HepG2 (cell line): Measurements from ENCODE around the gene SMLR1. TPM values are rescaled to one million over a fixed set of nuclear protein-coding genes. Genes with fewer than 3 reads are reported as not detected.

ENCODE experiments used
- ATAC-seq: fragments of 200-7000 bp; cut with Tn5 transposase; 3 replicates; pipeline ENCODE4 v1.9.1; 2020; ENCODE audit warnings: mild to moderate bottlenecking, moderate library complexity
- BruUV-seq: library from RNA; stranded (reverse); fragments of 400-500 nt; replicated peaks from 2 replicates; lab custom pipeline; 2021; lab: Mats Ljungman, UMichigan
- CTCF ChIA-PET: fragments of 300-600 bp; formaldehyde crosslinking; extraction: SDS; loops from one replicate; lab custom pipeline; 2021; ENCODE audit warnings: low total read pairs, inconsistent platforms, low intra/inter-chr PET ratio; lab: Yijun Ruan, JAX
- POLR2A ChIA-PET: fragments of 350-600 bp; sonication (Branson Sonifier 250); formaldehyde crosslinking; loops from one replicate; lab custom pipeline; 2020; ENCODE audit warnings: antibody characterized with exemption, inconsistent platforms; lab: Yijun Ruan, JAX
- DNase-seq: peaks from one replicate; pipeline ENCODE4 v3.0.0-alpha.2; 2015; ENCODE audit warnings: low spot score
- FAIRE-seq: peaks from 3 replicates; lab custom pipeline; 2011; peaks lifted over from hg19 to GRCh38; lab: Jason Lieb, UNC
- H2AFZ ChIP-seq: one replicate; pipeline ENCODE4 v1.6.1; 2011; ENCODE audit warnings: low read length, inconsistent platforms
- H3K27ac ChIP-seq: fragments of 300-600 bp; 3 replicates; pipeline ENCODE4 v1.8.0; 2011; ENCODE audit warnings: mixed run types, mild to moderate bottlenecking, mixed read lengths, low read length, inconsistent platforms; ENCODE audit not compliant: insufficient read depth; ENCODE audit errors: extremely low read length
- H3K27me3 ChIP-seq, 2 experiments: fragments of 200-600 bp in 1 of 2; 2 replicates in 1 of 2; 3 replicates in 1 of 2; pipeline versions ENCODE4 v1.6.0 to v1.8.0; 2011; ENCODE audit warnings: low read length in 2 of 2, mild to moderate bottlenecking in 2 of 2, moderate library complexity in 2 of 2, inconsistent platforms in 1 of 2; ENCODE audit not compliant: insufficient read depth in 2 of 2, control insufficient read depth in 1 of 2
- H3K36me3 ChIP-seq, 2 experiments: fragments of 200-600 bp in 1 of 2; replicated peaks in 1 of 2; 2 replicates in 1 of 2; 3 replicates in 1 of 2; pipeline versions ENCODE4 v1.5.1 to v1.8.0; 2011; ENCODE audit warnings: low read length in 2 of 2, inconsistent platforms in 1 of 2; ENCODE audit not compliant: insufficient read depth in 2 of 2, control insufficient read depth in 1 of 2
- H3K4me1 ChIP-seq: 2 replicates; pipeline ENCODE4 v1.5.1; 2012; ENCODE audit warnings: low read length, inconsistent platforms; ENCODE audit not compliant: insufficient read depth
- H3K4me2 ChIP-seq: 2 replicates; pipeline ENCODE4 v1.6.0; 2011; ENCODE audit warnings: low read depth, low read length, inconsistent platforms
- H3K4me3 ChIP-seq, 3 experiments: fragments of 200-600 bp in 1 of 3; sonication (generic), shearing (Covaris generic) in 1 of 3; replicated peaks in 1 of 3; 2 replicates each; pipeline ENCODE4 v1.5.1; 2011 to 2016; ENCODE audit warnings: low read length in 3 of 3, inconsistent platforms in 2 of 3, low read depth in 2 of 3, mild to moderate bottlenecking in 2 of 3, control low read depth in 1 of 3, mixed read lengths in 1 of 3; ENCODE audit not compliant: insufficient read depth in 1 of 3
- H3K79me2 ChIP-seq: one replicate; pipeline ENCODE4 v1.6.1; 2011; ENCODE audit warnings: low read length, inconsistent platforms; ENCODE audit not compliant: insufficient read depth
- H3K9ac ChIP-seq: 2 replicates; pipeline ENCODE4 v1.6.0; 2011; ENCODE audit warnings: mild to moderate bottlenecking, low read depth, low read length, inconsistent platforms; ENCODE audit not compliant: insufficient read depth
- H3K9me3 ChIP-seq: 2 replicates; pipeline ENCODE4 v1.5.1; 2012; ENCODE audit warnings: mild to moderate bottlenecking, low read length
- H4K20me1 ChIP-seq: 2 replicates; pipeline ENCODE4 v1.6.0; 2011; ENCODE audit warnings: inconsistent platforms, mild to moderate bottlenecking, low read length, moderate library complexity; ENCODE audit not compliant: insufficient read depth
- GATAD1 ChIP-seq: IDR thresholded peaks from 2 replicates; pipeline ENCODE4 v1.6.1; 2016; ENCODE audit warnings: missing genetic modification reagents, missing compliant biosample characterization
- SP4 ChIP-seq: sonication (generic); formaldehyde crosslinking; IDR thresholded peaks from 2 replicates; pipeline ENCODE4 v1.8.1; 2023; ENCODE audit warnings: mild to moderate bottlenecking, missing genetic modification reagents
- TGIF2 ChIP-seq: IDR thresholded peaks from 2 replicates; pipeline ENCODE4 v1.6.1; 2016; ENCODE audit warnings: control low read depth, missing compliant biosample characterization
- THAP11 ChIP-seq: IDR thresholded peaks from 2 replicates; pipeline ENCODE4 v1.6.1; 2016; ENCODE audit warnings: missing biosample characterization, missing genetic modification reagents
- ZBTB7A ChIP-seq: sonication (generic); formaldehyde crosslinking; IDR thresholded peaks from 2 replicates; pipeline ENCODE4 v1.8.0; 2022; ENCODE audit warnings: mild to moderate bottlenecking, missing genetic modification reagents
- ZNF264 ChIP-seq: sonication (generic); formaldehyde crosslinking; IDR thresholded peaks from 2 replicates; pipeline ENCODE4 v1.4.0; 2020; ENCODE audit warnings: missing genetic modification reagents
- ZNF883 ChIP-seq: sonication (generic); formaldehyde crosslinking; IDR thresholded peaks from 2 replicates; pipeline ENCODE4 v1.5.1; 2020; ENCODE audit warnings: mild to moderate bottlenecking, missing genetic modification reagents; ENCODE audit errors: not compliant biosample characterization
- WGBS: methylation state at CpG from one replicate; pipeline ENCODE4 v1.1.6; 2017; ENCODE audit warnings: low lambda C conversion rate; 5-methylcytosine and 5-hydroxymethylcytosine counted together
- in situ Hi-C: cut with HindIII; loops from 2 replicates; pipeline ENCODE4 v1.10.0; 2017; ENCODE audit warnings: low pct_unique_long_range_greater_than_20kb; ENCODE audit not compliant: extremely low pct_ligation_motif_present
- intact Hi-C: fragments of 100-400 bp; cut with micrococcal nuclease; formaldehyde crosslinking; loops from one replicate; pipeline ENCODE4 v1.10.0; 2022; ENCODE audit not compliant: unreplicated experiment
- polyA plus RNA-seq, 8 experiments: library from polyadenylated mRNA; depleted of rRNA in 3 of 8; stranded (reverse) in 7 of 8; unstranded in 1 of 8; fragments of >200 nt; fragmentation: Illumina TruSeq in 4 of 8; extraction: Trizol in 4 of 8; gene quantifications; 2 replicates each; pipeline versions ENCODE4 v1.2.1 to v1.2.3, GENCODE V29; 2011 to 2016; ENCODE audit warnings: low read depth in 4 of 8, missing spikeins in 1 of 8, mixed read lengths in 1 of 8; ENCODE audit not compliant: insufficient read depth in 1 of 8
- total RNA-seq, 5 experiments: library from RNA; depleted of rRNA; stranded (reverse); fragments of >200 nt; fragmentation: Illumina TruSeq; extraction: Trizol; gene quantifications; 2 replicates each; pipeline ENCODE4 v1.2.3, GENCODE V29; 2016; ENCODE audit warnings: low read depth in 1 of 5
- TF ChIP-seq, protein P1 (sequence below): sonication (generic); formaldehyde crosslinking; IDR thresholded peaks from 2 replicates; pipeline ENCODE4 v1.8.1; 2023; ENCODE audit warnings: missing genetic modification reagents, inconsistent platforms, borderline replicate concordance
- TF ChIP-seq, protein P2 (sequence below): sonication (generic); formaldehyde crosslinking; IDR thresholded peaks from 2 replicates; pipeline ENCODE4 v1.8.0; 2022; ENCODE audit warnings: missing genetic modification reagents, low read depth, mild to moderate bottlenecking, borderline replicate concordance
- TF ChIP-seq, protein P3 (sequence below): sonication (generic); formaldehyde crosslinking; IDR thresholded peaks from 2 replicates; pipeline ENCODE4 v1.8.0; 2022; ENCODE audit warnings: missing genetic modification reagents, mild to moderate bottlenecking, borderline replicate concordance

SMLR1 gene
- total and polyA plus RNA-seq, 2 of the 13 experiments (the other 11 are each of a cell fraction or from before 2014, with no cell fraction given) = 41.8 to 104 TPM

DNA sequence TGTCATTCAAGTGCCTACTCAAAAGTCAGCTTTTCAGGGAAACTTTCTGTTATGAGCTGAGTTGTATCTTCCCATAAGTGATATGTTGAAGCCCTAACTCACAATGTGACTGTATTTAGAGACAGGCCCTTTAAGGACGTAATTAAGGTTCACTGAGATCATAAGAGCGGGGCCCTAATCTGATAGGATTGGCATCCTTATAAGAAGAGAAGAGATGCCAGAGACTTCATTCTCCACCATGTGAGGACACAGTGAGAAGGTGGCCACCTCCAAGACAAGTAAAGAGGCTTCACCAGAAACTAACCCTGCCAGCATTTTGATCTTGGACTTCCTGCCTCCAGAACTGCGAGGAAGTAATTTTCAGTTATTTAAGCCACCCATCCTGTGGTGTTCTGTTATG lies 12.7 kb upstream of the SMLR1 start:
- WGBS = 89% methylated on average over 3 of the region's 3 CpGs
- Histone ChIP-seq H3K9me3 (0 out of 2 replicates have a peak, but pooled peaks cover 5% of the 10 kb centered on the region), H2AFZ (no peak overlapping the region), H4K20me1 (no peaks in the 10 kb centered on the region), H3K4me1 (peaks cover 66% of the 10 kb centered on the region), H3K4me3 (no peak overlapping the region), H3K36me3 (no peaks in the 10 kb centered on the region), H3K9ac (peak overlapping the region; percentile 34; the same call in 1 of the 2 replicates), H3K79me2 (no peaks in the 10 kb centered on the region), H3K27ac (peak overlapping the region; percentile 85), H3K27me3 (no peaks in the 10 kb centered on the region), H3K4me2 (0 out of 2 replicates have a peak overlapping the region, but pooled peaks have one; percentile 65)
- CTCF ChIA-PET = no interaction called here
- ATAC-seq = no peak
- POLR2A ChIA-PET = interaction anchor here (1.2 to 9.2 kb wide), 4 partner anchors 12 to 31 kb away, joined by 6 to 175 read pairs (median 10); partner anchors contain the start of gene SMLR1
- DNase-seq = no peak
- intact Hi-C loops (loop anchor here (2.0 kb wide), 1 partner anchor 28 kb away; no protein-coding TSS in a partner anchor), in situ Hi-C loops (no loop called here)
- FAIRE-seq = no peak
- no TSS peak for BruUV-seq
- peak; percentile 91 for TF ChIP-seq ZNF264 (CRISPR knock-in tag)
- TF ChIP-seq GATAD1 (CRISPR knock-in tag) = no peak

DNA sequence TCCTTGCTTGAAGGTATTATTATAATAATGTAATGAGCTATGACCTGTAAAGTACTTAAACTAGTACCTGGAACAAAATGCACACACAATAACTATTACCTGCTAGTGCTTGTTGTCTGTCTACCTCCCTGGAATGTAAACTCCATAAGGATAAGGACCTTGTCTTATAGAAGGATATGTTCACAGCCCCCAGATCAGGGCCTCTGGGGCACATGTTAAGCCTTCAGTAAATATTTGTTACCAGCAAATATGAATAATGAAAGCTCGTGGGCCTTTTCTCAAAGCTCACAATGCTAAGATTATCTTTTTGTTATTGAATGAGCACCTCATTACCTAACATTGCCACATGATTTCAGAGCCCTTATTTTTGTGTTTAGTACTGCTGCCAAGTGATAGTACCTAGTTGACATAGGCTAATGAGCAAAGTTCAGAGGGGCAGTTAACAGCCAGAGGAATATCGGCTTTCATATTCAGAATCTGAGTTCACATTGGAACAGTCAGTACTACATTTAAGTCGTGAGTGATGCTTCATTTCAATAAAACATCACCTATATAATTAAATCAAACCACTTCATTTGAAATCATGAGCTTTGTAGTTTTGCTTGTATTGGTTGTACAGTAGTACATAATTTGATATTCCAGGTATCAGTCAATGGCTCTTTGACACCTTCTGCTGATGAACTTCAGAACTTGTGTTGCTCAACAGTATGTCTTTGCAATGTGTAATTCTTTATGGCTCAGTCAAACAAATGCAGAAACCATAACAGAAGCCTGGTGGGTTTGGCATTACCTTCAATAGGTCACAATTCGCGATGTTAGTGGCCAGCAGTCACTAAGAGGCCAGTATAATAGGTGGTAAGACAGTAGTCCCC lies 11.8 kb upstream of the SMLR1 start:
- peak overlapping the region; percentile 85 for H3K27ac ChIP-seq
- ChIA-PET POLR2A (interaction anchor here (0.6 to 9.2 kb wide), 7 partner anchors 10 to 38 kb away, joined by 3 to 175 read pairs (median 6); partner anchors contain the start of gene SMLR1), CTCF (no interaction called here)
- WGBS = 2% methylated on average over 5 of the region's 5 CpGs
- FAIRE-seq (peak; percentile 67), DNase-seq (peak; percentile 98), ATAC-seq (peak; percentile 95)
- H3K36me3 ChIP-seq = no peaks in the 10 kb centered on the region
- peaks cover 59% of the 10 kb centered on the region for H3K4me1 ChIP-seq
- H3K79me2 ChIP-seq = no peaks in the 10 kb centered on the region
- H2AFZ ChIP-seq = no peak overlapping the region
- H3K27me3 ChIP-seq = no peaks in the 10 kb centered on the region
- 0 out of 2 replicates have a peak, but pooled peaks cover 10% of the 10 kb centered on the region for H3K9me3 ChIP-seq
- no TSS peak for BruUV-seq
- in situ Hi-C loops = no loop called here
- intact Hi-C loops = loop anchor here (1.0 to 2.0 kb wide), 3 partner anchors 12 to 48 kb away; partner anchors contain the start of gene SMLR1
- peak overlapping the region in 2 of 3 experiments; percentile 13 to 49; a peak in 2 of 6 replicates for H3K4me3 ChIP-seq
- H3K9ac ChIP-seq = peak overlapping the region; percentile 53
- H4K20me1 ChIP-seq = no peaks in the 10 kb centered on the region
- H3K4me2 ChIP-seq = peak overlapping the region; percentile 65
- TF ChIP-seq SP4 = no peak
- TF ChIP-seq, protein P1, sequence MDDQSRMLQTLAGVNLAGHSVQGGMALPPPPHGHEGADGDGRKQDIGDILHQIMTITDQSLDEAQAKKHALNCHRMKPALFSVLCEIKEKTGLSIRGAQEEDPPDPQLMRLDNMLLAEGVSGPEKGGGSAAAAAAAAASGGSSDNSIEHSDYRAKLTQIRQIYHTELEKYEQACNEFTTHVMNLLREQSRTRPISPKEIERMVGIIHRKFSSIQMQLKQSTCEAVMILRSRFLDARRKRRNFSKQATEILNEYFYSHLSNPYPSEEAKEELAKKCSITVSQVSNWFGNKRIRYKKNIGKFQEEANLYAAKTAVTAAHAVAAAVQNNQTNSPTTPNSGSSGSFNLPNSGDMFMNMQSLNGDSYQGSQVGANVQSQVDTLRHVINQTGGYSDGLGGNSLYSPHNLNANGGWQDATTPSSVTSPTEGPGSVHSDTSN (CRISPR knock-in tag) = no peak
- TF ChIP-seq, protein P2, sequence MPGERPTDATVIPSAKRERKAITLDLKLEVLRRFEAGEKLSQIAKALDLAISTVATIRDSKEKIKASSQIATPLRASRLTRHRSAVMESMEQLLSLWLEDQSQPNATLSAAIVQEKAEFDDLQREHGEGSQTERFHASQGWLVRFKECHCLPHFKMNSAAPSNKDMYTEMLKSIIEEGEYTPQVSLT (CRISPR knock-in tag) = no peak
- TF ChIP-seq ZNF883 (CRISPR knock-in tag) = no peak
- no peak; the same call in 1 of the 2 replicates for TF ChIP-seq ZBTB7A
- peak; percentile 75 for TF ChIP-seq THAP11
- peak; percentile 83 for TF ChIP-seq TGIF2 (CRISPR knock-in tag)
- TF ChIP-seq, protein P3, sequence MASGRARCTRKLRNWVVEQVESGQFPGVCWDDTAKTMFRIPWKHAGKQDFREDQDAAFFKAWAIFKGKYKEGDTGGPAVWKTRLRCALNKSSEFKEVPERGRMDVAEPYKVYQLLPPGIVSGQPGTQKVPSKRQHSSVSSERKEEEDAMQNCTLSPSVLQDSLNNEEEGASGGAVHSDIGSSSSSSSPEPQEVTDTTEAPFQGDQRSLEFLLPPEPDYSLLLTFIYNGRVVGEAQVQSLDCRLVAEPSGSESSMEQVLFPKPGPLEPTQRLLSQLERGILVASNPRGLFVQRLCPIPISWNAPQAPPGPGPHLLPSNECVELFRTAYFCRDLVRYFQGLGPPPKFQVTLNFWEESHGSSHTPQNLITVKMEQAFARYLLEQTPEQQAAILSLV (CRISPR knock-in tag) = no peak
